Brain microvascular endothelial cell (primary cell): Measurements from ENCODE around the gene MAN1A1.
"Not testable (repeated sequence)": the region's sequence is repeated elsewhere in the genome, so short reads cannot be mapped to it uniquely, and the experiment has no call there.

Experiments used
- DNase-seq: peaks from one replicate; pipeline ENCODE4 v3.0.0-alpha.2; 2020
- H3K27ac ChIP-seq: fragments of 250-450 bp; sonication (Bioruptor Pico); 2 replicates; pipeline ENCODE4 v1.5.1; 2020; ENCODE audit warnings: mild to moderate bottlenecking, moderate library complexity
- H3K27me3 ChIP-seq: fragments of 250-450 bp; sonication (Bioruptor Pico); replicated peaks from 2 replicates; pipeline ENCODE4 v1.5.1; 2020; ENCODE audit warnings: mild to moderate bottlenecking
- H3K36me3 ChIP-seq: fragments of 250-450 bp; sonication (Bioruptor Pico); replicated peaks from 2 replicates; pipeline ENCODE4 v1.5.1; 2020; ENCODE audit warnings: mild to moderate bottlenecking
- H3K4me3 ChIP-seq: 2 replicates; pipeline ENCODE4 v1.5.1; 2011; ENCODE audit warnings: low read depth, mild to moderate bottlenecking, control low read depth, low read length, moderate library complexity
- CTCF ChIP-seq: IDR thresholded peaks from 2 replicates; pipeline ENCODE4 v1.5.1; 2011; ENCODE audit warnings: low read depth, mild to moderate bottlenecking, moderate library complexity, low read length, control low read depth, inconsistent platforms; ENCODE audit errors: missing control alignments
- in situ Hi-C: cut with HindIII; loops from 2 replicates; pipeline ENCODE4 v1.10.0; 2017; ENCODE audit warnings: low sequenced_read_pairs, low pct_ligation_motif_present

MAN1A1 gene

GRCh38 chr6:119160911-119161310 is 188.7 kb downstream of the MAN1A1 start:
- no peaks in the 10 kb centered on the region for H3K27me3 ChIP-seq
- in situ Hi-C loops: no loop called here
- no peak for DNase-seq
- no peak for TF ChIP-seq CTCF
- H3K27ac ChIP-seq: no peak overlapping the region
- no peak overlapping the region for H3K4me3 ChIP-seq
- H3K36me3 ChIP-seq: no peaks in the 10 kb centered on the region

- no peak overlapping the region for H3K27ac ChIP-seq
- no peak overlapping the region for H3K4me3 ChIP-seq
- in situ Hi-C loops: no loop called here
- no peaks in the 10 kb centered on the region for H3K36me3 ChIP-seq
- H3K27me3 ChIP-seq: no peaks in the 10 kb centered on the region
- no peak for DNase-seq
- TF ChIP-seq CTCF: no peak
Measured at GRCh38 chr6:119158057-119158848, 191.3 kb downstream of the MAN1A1 start.

GRCh38 chr6:119157506-119157815 is 192.1 kb downstream of the MAN1A1 start:
- Histone ChIP-seq H3K36me3 (no peaks in the 10 kb centered on the region), H3K27ac (no peak overlapping the region), H3K27me3 (no peaks in the 10 kb centered on the region), H3K4me3 (no peak overlapping the region)
- no peak for TF ChIP-seq CTCF
- in situ Hi-C loops: no loop called here
- no peak for DNase-seq

- in situ Hi-C loops: no loop called here
- no peaks in the 10 kb centered on the region for H3K36me3 ChIP-seq
- no peak overlapping the region for H3K4me3 ChIP-seq
- TF ChIP-seq CTCF: no peak
- H3K27ac ChIP-seq: no peak overlapping the region
- DNase-seq: no peak
- no peaks in the 10 kb centered on the region for H3K27me3 ChIP-seq
Measured at GRCh38 chr6:119156757-119157505, 192.6 kb downstream of the MAN1A1 start.

- H3K36me3 ChIP-seq, DNase-seq, H3K27me3 ChIP-seq, H3K4me3 ChIP-seq, H3K27ac ChIP-seq, in situ Hi-C loops: not testable (repeated sequence)
Measured at GRCh38 chr6:119156082-119156481, 193.5 kb downstream of the MAN1A1 start.

GRCh38 chr6:119152187-119152586 is 197.4 kb downstream of the MAN1A1 start:
- TF ChIP-seq CTCF: no peak
- no peaks in the 10 kb centered on the region for H3K27me3 ChIP-seq
- in situ Hi-C loops: no loop called here
- H3K4me3 ChIP-seq: no peak overlapping the region
- H3K36me3 ChIP-seq: no peaks in the 10 kb centered on the region
- H3K27ac ChIP-seq: no peak overlapping the region
- DNase-seq: no peak
